Fibroblast of peridontal ligament (primary cell): ENCODE results near the gene STK35.

Experiments
- DNase-seq: peaks from one replicate; pipeline ENCODE4 v3.0.0-alpha.2; 2010; ENCODE audit errors: extremely low read depth

STK35 gene

GRCh38 chr20:2133318-2134183 lies 31.9 kb downstream of the STK35 start:
- peak; percentile 96 for DNase-seq

DNA sequence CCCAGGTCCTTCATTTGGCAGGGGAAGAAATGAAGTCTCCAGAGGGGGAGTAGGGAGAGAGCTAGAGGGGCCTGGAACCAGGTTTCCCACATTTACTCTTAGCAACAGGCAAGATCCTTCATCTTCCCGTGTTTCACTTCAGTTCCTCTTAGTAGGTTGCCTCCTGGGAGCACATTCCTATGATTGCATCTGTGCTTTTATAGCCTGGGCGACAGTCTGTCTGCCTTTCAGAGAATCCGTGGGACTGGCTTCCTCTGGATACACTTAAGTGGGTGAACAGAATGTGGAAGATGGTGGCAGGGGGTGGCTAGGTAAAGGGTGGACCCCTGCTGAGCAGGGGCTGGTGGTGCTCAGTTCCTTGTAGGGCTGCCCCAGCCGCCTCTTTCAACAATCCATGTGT lies 33.4 kb downstream of the STK35 start:
- no peak for DNase-seq

- DNase-seq, result no peak
Measured at GRCh38 chr20:2136275-2136674, 34.6 kb downstream of the STK35 start.

GRCh38 chr20:2137552-2138201 lies 36.0 kb downstream of the STK35 start:
- peak; percentile 61 for DNase-seq

GRCh38 chr20:2138396-2138795 lies 36.8 kb downstream of the STK35 start:
- no peak for DNase-seq

DNA sequence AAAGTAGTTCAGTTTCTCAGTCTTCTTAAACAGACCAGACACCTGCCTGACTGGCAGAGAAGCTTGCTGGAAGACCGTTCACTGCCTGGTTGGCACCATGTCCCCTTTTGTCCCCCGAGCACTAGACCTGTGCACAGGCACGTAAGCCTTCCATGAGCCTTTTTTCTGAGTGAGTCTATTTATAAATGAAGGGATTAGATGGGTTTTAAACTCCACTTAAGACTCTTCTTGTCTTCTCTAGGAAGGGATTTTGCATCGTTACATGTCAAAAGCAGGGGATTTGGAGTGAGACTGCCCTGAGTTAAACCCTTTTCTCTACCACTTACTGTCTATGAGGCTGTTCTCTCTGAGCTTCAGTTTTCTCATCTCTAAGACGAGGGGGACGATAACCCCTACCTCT lies 37.6 kb downstream of the STK35 start:
- DNase-seq, result no peak

DNA sequence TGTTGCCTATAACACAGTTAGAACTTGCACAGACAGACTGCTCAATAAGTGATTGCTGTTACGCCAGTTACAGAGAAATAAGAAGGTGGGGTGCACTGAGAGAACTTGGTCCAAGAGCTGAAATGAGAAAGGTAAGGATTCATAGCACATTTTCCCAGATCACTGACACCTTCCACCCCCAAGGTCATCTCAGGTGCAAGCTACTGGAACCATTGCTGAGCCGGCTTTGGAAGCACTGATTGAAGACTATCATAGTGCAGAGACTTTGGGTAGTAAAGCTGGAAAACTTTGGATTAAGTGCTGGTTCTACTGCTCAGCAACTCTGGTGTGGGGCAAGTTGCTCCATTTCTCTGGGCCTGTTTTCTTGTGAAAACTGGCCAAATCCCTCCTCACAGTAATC lies 38.1 kb downstream of the STK35 start:
- no peak for DNase-seq

DNA sequence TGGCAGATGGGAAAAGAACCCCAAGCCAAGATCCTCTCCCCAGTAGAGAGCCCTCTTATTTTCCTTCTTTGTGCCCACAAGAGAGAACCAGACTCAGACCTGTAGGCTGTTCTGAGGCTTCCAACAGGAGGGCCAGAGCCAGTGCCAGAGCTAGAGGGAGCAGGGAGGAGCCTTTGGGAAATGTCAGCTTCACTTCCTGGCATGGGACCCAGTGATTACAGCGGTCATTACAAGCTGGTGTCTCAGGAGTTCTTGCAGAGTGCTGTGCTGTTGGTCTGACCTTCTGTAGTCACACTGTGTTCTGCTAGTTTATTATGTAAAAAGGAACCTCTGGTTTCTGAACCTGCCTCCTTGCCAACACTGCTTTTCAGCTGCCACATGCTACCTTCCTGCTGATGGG lies 38.9 kb downstream of the STK35 start:
- DNase-seq, result peak; percentile 43

DNA sequence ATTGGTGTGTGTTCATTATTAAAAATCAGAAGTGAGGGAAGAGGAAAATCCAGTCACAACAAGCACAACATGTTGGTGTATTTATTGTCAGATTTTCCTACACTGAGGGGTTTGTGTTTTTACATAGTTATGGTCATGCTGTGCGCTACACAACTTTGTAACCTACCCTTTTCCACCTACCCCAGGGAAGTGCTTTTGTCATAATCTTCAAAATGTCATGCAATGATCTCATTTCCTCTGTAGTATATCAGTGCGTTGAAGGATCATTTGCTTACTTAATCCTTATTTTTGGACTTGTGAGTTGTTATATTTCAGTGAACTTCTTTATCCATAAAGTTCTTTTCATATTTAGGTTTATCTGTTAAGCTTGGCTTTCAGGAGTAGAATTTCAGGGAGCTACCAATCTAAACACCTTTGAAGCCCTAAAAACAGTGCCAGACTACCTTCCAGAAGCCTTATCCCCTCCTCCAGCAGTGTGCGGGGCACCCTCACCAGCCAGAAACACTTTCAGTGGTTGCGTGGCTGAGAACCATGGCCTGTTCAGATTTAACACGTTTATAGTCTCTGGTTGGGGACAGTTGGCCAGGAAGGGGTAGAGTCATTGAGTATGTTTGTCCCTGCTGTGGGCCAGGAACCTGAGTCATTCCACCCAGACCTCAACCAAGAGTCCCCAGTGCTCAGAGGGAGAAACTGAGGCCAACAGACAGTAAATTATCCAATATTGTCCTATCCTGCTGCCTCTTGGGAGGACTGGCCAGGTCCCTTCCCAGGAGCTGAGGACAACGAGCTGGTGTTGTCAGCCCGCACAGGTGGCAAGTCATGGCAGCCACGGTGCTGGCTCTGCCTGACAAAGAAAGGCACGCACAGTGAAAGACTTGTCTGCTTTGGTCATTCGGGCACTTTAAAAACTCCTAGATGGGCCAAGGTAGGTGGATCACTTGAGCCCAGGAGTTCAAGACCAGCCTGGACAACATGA lies 40.3 kb downstream of the STK35 start:
- DNase-seq, result no peak

GRCh38 chr20:2142649-2143048 lies 41.0 kb downstream of the STK35 start:
- no peak for DNase-seq

GRCh38 chr20:2143594-2143993 lies 42.0 kb downstream of the STK35 start:
- DNase-seq, result no peak

GRCh38 chr20:2144850-2145249 lies 43.2 kb downstream of the STK35 start:
- DNase-seq, result no peak

- no peak for DNase-seq
Measured at GRCh38 chr20:2145376-2145775, 43.7 kb downstream of the STK35 start.

DNA sequence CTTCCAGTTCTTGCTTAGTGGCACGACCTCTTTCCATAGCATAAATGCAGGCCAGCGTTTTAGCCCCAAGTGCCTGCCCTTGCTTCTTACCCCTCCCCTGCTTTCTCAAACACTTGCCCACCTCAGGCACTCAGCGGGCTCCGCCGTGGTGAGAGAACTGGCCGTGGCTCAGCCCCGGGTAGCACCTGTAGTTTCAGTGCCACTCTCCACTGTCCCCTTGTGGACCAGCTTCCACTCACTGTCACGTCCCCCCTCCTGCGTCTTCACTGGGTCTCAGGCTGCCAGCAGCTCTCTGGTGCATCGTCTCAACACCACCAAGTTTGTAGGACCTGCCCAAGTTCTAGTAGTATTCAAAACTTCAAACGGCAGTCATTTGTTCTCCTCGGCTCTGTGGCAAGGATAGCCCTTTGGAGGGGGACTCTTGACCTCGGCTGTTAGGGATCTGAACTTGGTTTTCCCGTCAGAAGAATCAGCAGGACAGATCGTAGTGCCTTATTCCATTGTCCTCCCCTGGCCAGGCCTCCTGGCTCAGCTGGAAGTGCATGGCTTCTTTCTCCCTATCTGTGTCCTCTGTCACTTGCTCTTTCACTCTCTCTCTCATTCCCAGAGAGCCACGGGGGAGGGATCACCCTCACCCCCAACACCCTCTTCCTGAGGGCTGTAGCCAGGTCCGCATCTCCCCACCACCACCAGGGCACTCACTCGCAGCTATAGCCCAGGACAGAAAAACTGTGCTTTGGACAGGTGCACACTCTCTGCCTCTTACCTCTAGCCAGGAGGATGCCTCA lies 44.6 kb downstream of the STK35 start:
- no peak for DNase-seq

- DNase-seq, result peak; percentile 23
Measured at GRCh38 chr20:2149507-2149906, 47.9 kb downstream of the STK35 start.

DNA sequence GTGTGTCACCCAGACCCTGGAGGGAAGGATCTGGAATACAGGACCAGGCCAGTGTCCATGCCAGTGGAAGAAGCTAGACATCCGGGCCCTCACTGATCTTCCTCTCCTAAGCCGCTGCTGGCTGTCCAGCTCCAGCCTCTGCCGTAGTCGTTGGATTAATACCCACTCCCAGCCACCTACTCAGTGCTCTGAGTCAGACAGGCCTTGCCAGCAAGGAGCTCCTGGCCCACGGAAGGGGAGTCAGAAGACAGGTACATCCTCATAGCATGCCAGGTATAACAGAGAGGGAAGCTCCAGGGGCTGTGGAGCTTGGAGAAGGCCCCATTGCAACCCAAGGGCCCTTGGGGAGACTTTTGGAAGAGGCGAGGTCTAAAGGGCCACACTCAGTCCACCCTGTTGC lies 49.0 kb downstream of the STK35 start:
- DNase-seq, result no peak

GRCh38 chr20:2151858-2152281 lies 50.2 kb downstream of the STK35 start:
- DNase-seq, result peak; percentile 85

DNA sequence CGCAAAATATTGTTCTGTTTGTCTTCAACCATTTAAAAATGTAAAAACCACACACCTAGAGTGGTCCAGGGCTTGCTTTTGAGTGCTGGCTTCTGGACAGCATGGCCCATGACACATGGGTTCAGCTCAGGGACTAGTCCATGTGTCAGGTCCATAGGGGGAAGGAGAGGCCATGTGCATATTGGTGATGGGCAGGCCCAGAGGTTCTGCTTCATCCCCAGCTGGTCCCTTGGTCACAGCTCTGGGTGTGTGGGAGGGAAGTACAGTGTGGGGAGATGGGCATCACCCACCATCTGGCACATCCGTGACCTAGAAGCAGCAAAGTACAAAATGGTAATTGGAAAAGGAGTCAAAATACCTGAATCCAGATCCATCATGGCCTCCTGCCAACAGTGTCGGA lies 50.7 kb downstream of the STK35 start:
- DNase-seq, result no peak

GRCh38 chr20:2153326-2153725 lies 51.7 kb downstream of the STK35 start:
- no peak for DNase-seq

- DNase-seq, result no peak
Measured at GRCh38 chr20:2156224-2156623, 54.6 kb downstream of the STK35 start.
